ENCODE measurements around the gene CLDN12.
A peak's percentile ranks its signal among the peaks of the same experiment; 100 is the strongest.

The CLDN12 gene

GRCh38 chr7:90421651-90422050 lies 18.4 kb downstream of the CLDN12 start:
- Histone ChIP-seq H3K36me3 (ENCODE audit: control insufficient read depth, insufficient read depth, low read length) (no peaks in the 10 kb centered on the region), H3K4me3 (replicated peaks; ENCODE audit: low read depth, low read length) (no peak overlapping the region), H3K27me3 (replicated peaks; ENCODE audit: control insufficient read depth, insufficient read depth, low read length) (no peaks in the 10 kb centered on the region)
- DNase-seq (ENCODE audit: extremely low read depth, insufficient read length): no peak
- TF ChIP-seq, protein P1, sequence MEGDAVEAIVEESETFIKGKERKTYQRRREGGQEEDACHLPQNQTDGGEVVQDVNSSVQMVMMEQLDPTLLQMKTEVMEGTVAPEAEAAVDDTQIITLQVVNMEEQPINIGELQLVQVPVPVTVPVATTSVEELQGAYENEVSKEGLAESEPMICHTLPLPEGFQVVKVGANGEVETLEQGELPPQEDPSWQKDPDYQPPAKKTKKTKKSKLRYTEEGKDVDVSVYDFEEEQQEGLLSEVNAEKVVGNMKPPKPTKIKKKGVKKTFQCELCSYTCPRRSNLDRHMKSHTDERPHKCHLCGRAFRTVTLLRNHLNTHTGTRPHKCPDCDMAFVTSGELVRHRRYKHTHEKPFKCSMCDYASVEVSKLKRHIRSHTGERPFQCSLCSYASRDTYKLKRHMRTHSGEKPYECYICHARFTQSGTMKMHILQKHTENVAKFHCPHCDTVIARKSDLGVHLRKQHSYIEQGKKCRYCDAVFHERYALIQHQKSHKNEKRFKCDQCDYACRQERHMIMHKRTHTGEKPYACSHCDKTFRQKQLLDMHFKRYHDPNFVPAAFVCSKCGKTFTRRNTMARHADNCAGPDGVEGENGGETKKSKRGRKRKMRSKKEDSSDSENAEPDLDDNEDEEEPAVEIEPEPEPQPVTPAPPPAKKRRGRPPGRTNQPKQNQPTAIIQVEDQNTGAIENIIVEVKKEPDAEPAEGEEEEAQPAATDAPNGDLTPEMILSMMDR (IDR thresholded peaks at IDR 0.05; ENCODE audit: insufficient read depth, low read length, poor library complexity, severe bottlenecking): no peak

DNA sequence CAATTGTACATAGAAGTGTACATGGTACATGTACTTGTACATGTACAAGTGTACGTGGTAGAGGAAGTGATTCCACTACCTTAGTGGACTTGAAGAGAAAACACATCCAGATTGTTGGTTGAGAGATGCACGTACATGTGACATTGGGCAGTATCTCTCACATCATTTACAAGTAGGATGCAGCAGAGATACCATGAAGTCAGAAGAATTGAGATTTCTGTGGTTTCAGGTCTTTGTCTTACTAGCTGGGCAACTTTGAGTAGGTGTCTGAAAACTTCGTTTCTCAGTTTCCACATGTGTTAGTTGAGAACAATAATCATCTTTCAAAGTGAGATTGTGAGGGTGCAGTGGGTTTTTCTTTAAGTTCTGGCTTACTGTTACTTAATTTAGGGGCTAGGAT lies 21.5 kb downstream of the CLDN12 start:
- H3K36me3 ChIP-seq (ENCODE audit: control insufficient read depth, insufficient read depth, low read length): no peaks in the 10 kb centered on the region
- H3K27me3 ChIP-seq (replicated peaks; ENCODE audit: control insufficient read depth, insufficient read depth, low read length): no peaks in the 10 kb centered on the region
- H3K4me3 ChIP-seq (replicated peaks; ENCODE audit: low read depth, low read length): no peak overlapping the region
- TF ChIP-seq, protein P1 (IDR thresholded peaks at IDR 0.05; ENCODE audit: insufficient read depth, low read length, poor library complexity, severe bottlenecking): no peak
- DNase-seq (ENCODE audit: extremely low read depth, insufficient read length): peak; percentile 37

GRCh38 chr7:90425376-90425775 lies 22.1 kb downstream of the CLDN12 start:
- DNase-seq (ENCODE audit: extremely low read depth, insufficient read length): no peak
- no peaks in the 10 kb centered on the region for H3K36me3 ChIP-seq (ENCODE audit: control insufficient read depth, insufficient read depth, low read length)
- TF ChIP-seq, protein P1 (IDR thresholded peaks at IDR 0.05; ENCODE audit: insufficient read depth, low read length, poor library complexity, severe bottlenecking): no peak

DNA sequence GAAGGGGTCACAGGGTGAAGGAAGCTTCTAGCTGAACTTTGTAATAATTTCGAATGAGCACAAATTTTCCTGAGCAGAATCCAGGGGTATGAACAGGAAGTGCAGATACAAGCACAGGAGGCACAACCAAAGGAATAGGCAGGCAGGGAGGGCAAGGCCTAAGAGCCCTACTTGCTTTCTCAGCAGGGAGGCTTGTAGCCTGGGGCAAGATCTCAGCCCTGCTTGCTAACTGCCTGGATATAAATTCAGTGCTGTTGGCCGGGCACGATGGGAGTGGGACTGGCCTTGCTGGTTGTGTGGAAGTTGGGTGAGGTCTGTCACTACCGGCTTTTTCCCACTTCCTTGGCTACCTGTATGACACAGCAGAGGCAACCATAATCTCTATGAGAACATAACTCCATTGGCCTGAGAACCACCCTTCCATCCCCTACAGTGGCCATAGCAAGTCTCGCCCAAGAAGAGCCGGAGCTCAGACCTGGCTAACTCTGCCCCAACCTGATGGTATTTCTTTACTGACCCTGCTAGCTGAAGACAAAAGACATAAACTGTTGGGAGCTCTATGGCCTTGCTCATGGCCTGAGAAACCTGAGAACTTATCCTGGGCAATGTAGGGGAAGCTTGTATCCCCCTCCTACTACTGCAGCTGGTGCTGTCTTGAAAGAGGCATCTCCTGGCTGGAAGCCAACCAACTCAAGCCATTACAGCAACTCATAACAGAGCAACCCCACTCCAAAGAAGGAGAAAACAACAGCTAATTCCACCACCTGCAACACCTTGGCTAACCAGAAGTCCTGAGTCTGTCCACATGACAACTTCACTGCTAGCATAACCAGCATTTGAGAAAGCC lies 27.6 kb downstream of the CLDN12 start:
- Histone ChIP-seq H3K4me3 (replicated peaks; ENCODE audit: low read depth, low read length) (no peak overlapping the region), H3K27me3 (replicated peaks; ENCODE audit: control insufficient read depth, insufficient read depth, low read length) (no peaks in the 10 kb centered on the region), H3K36me3 (ENCODE audit: control insufficient read depth, insufficient read depth, low read length) (no peaks in the 10 kb centered on the region)
- TF ChIP-seq, protein P1 (IDR thresholded peaks at IDR 0.05; ENCODE audit: insufficient read depth, low read length, poor library complexity, severe bottlenecking): no peak
- no peak for DNase-seq (ENCODE audit: extremely low read depth, insufficient read length)

More at GRCh38 chr7:90425376-90425775, 22.1 kb downstream of the CLDN12 start:
- no peaks in the 10 kb centered on the region for H3K27me3 ChIP-seq (replicated peaks; ENCODE audit: control insufficient read depth, insufficient read depth, low read length)
- no peak overlapping the region for H3K4me3 ChIP-seq (replicated peaks; ENCODE audit: low read depth, low read length)

DNA sequence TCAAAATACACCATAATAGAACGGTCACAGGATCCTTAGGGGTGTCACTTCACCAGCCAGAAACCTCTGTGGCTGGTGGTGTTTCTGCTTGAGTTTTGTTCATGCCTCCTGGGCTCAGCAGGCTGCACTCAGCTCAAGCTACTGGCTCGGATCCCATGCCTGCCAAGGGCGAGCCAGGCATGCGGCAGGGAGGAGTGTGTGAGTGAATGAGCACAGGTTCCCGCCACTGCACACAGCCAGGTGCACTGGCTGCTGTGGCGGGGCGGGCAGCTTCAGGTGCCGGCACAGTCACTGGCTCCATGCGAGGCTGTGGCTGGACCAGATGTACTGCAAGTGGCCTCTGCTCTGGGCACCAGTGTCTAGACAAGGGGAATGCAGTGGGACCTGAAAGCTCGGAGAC lies 29.5 kb downstream of the CLDN12 start:
- TF ChIP-seq, protein P1 (IDR thresholded peaks at IDR 0.05; ENCODE audit: insufficient read depth, low read length, poor library complexity, severe bottlenecking): no peak
- DNase-seq (ENCODE audit: extremely low read depth, insufficient read length): no peak
- Histone ChIP-seq H3K36me3 (ENCODE audit: control insufficient read depth, insufficient read depth, low read length) (no peaks in the 10 kb centered on the region), H3K4me3 (replicated peaks; ENCODE audit: low read depth, low read length) (no peak overlapping the region), H3K27me3 (replicated peaks; ENCODE audit: control insufficient read depth, insufficient read depth, low read length) (no peaks in the 10 kb centered on the region)

Measured in GM06990 (cell line).